Fibroblast of the aortic adventitia (primary cell): Measurements from ENCODE around the gene HIPK3. TPM values are rescaled to one million over a fixed set of nuclear protein-coding genes. Genes with fewer than 3 reads are reported as not detected.
"Not testable (repeated sequence)": the region's sequence is repeated elsewhere in the genome, so short reads cannot be mapped to it uniquely, and the experiment has no call there.

Source experiments
- DNase-seq: peaks from one replicate; pipeline ENCODE4 v3.0.0-alpha.2; 2010; ENCODE audit warnings: low read depth
- H3K4me3 ChIP-seq: 2 replicates; pipeline ENCODE4 v1.5.1; 2011; ENCODE audit warnings: low read depth, mild to moderate bottlenecking, control low read depth, low read length, moderate library complexity
- CTCF ChIP-seq: IDR thresholded peaks from 2 replicates; pipeline ENCODE4 v1.5.1; 2011; ENCODE audit warnings: mild to moderate bottlenecking, low read length, control low read depth, inconsistent platforms; ENCODE audit not compliant: insufficient read depth
- total RNA-seq: library from RNA; depleted of rRNA; stranded (reverse); fragments of >200 nt; gene quantifications from 2 replicates; pipeline ENCODE4 v1.2.3, GENCODE V29; 2012; ENCODE audit warnings: low replicate concordance

HIPK3 gene
- total RNA-seq, 1 donor, result 164 TPM

GRCh38 chr11:33248416-33248971, 8.7 kb upstream of the HIPK3 start:
- peak; percentile 57 for DNase-seq
- no peak for TF ChIP-seq CTCF
- no peak overlapping the region for H3K4me3 ChIP-seq

- peak overlapping the region; percentile 67 for H3K4me3 ChIP-seq
- DNase-seq, result peak; percentile 39
- no peak for TF ChIP-seq CTCF
These were observed 959 bp upstream of the HIPK3 start for GRCh38 chr11:33256031-33256812.

- DNase-seq, result no peak
- TF ChIP-seq CTCF, result no peak
- peak overlapping the region; percentile 67 for H3K4me3 ChIP-seq
These were observed 395 bp upstream of the HIPK3 start for GRCh38 chr11:33256813-33257159.

GRCh38 chr11:33257897-33258630, 883 bp downstream of the HIPK3 start:
- TF ChIP-seq CTCF, result no peak
- DNase-seq, result peak; percentile 91
- H3K4me3 ChIP-seq, result peak overlapping the region; percentile 91

GRCh38 chr11:33258631-33259205, 1.5 kb downstream of the HIPK3 start:
- DNase-seq, result peak; percentile 72
- H3K4me3 ChIP-seq, result peak overlapping the region; percentile 91
- TF ChIP-seq CTCF, result no peak

- no peak for TF ChIP-seq CTCF
- H3K4me3 ChIP-seq, result peak overlapping the region; percentile 91
- DNase-seq, result no peak
These were observed 2.7 kb downstream of the HIPK3 start for GRCh38 chr11:33259869-33260268.

GRCh38 chr11:33261350-33261749, 4.2 kb downstream of the HIPK3 start:
- DNase-seq, H3K4me3 ChIP-seq: not testable (repeated sequence)
